Sigmoid colon (tissue), 7 donors: Measurements from ENCODE around the gene CDA. TPM values are rescaled to one million over a fixed set of nuclear protein-coding genes. Genes with fewer than 3 reads are reported as not detected.

Experiments
- DNase-seq: peaks from one replicate; pipeline ENCODE4 v3.0.0-alpha.2; 2019
- H3K27ac ChIP-seq, 4 donors: fragments of 200-600 bp; sonication (generic); one replicate each; pipeline ENCODE4 v1.5.1; 2016 to 2019; ENCODE audit warnings: mild to moderate bottlenecking in 1 of 4
- H3K27me3 ChIP-seq, 3 donors: fragments of 200-600 bp; sonication (generic); one replicate each; pipeline ENCODE4 v1.5.1; 2019; ENCODE audit warnings: mild to moderate bottlenecking in 1 of 3
- H3K36me3 ChIP-seq, 4 donors: fragments of 200-600 bp; sonication (generic); one replicate each; pipeline ENCODE4 v1.5.1; 2016 to 2019
- H3K4me1 ChIP-seq, 4 donors: fragments of 200-600 bp; sonication (generic); one replicate each; pipeline ENCODE4 v1.5.1; 2017 to 2019
- H3K4me3 ChIP-seq, 4 donors: fragments of 200-600 bp; sonication (generic); one replicate each; pipeline ENCODE4 v1.5.1; 2017 to 2019; ENCODE audit warnings: mild to moderate bottlenecking in 2 of 4, moderate library complexity in 1 of 4
- H3K9me3 ChIP-seq, 4 donors: fragments of 200-600 bp in 3 of 4; sonication (generic) in 3 of 4; one replicate each; pipeline versions ENCODE4 v1.5.1 to v1.6.1; 2013 to 2019
- POLR2A ChIP-seq, 2 donors: fragments of 450-650 bp; IDR thresholded peaks; one replicate each; pipeline ENCODE4 v1.6.1; 2016; ENCODE audit warnings: antibody characterized with exemption in 2 of 2, mild to moderate bottlenecking in 2 of 2, moderate library complexity in 2 of 2
- WGBS, 2 donors: extraction: QIAGEN DNeasy Blood & Tissue Kit; methylation state at CpG; one replicate each; pipeline ENCODE4 v1.1.7; 2013; 5-methylcytosine and 5-hydroxymethylcytosine counted together
- intact Hi-C: fragments of 100-400 bp; cut with DNase I; formaldehyde crosslinking; loops from one replicate; pipeline ENCODE4 v1.15.1; 2023
- polyA plus RNA-seq, 3 donors: library from polyadenylated mRNA; stranded (reverse); fragments of 200-250 nt; gene quantifications; one replicate each; pipeline ENCODE4 v1.2.3, GENCODE V29; 2013
- total RNA-seq, 4 donors: library from RNA; depleted of rRNA; stranded (reverse); fragments of >200 nt; gene quantifications; one replicate each; pipeline ENCODE4 v1.1.0, GENCODE V29; 2016
- donor health status: healthy with polysubstance abuse.
- donor health status: Bipolar disorder and iron deficiency.
- donor health status: healthy.

Gene CDA
- total and polyA plus RNA-seq, 7 donors, result 1.3 to 272 (median 4.3) TPM

DNA sequence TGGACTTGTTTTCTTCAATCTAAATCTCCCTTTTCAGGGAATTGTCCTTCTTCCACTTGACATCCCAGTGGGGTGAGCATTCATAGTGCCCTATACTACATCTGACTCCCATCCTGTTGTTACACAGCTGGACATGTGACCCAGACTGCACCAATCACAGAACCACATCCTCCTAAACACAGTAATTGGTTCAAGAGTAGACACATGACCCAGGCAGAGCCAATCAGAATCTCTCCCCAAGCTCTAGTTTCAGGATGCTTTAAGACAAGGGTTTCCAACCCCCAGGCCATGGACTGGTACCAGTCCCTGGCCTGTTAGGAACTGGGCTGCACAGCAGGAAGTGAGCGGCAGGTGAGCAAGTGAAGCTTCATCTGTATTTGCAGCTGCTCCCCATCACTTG lies 77.9 kb downstream of the CDA start:
- peaks cover 0 to 8% (median 6%) of the 10 kb centered on the region in 4 donors for H3K4me1 ChIP-seq
- no peak overlapping the region for H3K27ac ChIP-seq
- no peaks in the 10 kb centered on the region for H3K36me3 ChIP-seq
- 99% methylated on average over 1 of the region's 1 CpG for WGBS, 2 donors
- H3K4me3 ChIP-seq, result no peak overlapping the region
- no peaks in the 10 kb centered on the region for H3K27me3 ChIP-seq
- intact Hi-C loops, result no loop called here
- no peaks in the 10 kb centered on the region for H3K9me3 ChIP-seq
- DNase-seq, result no peak
- TF ChIP-seq POLR2A (IDR thresholded peaks at IDR 0.05), result no peak

Other genes starting within 250 kb of the CDA start
- gene CAMK2N1, start 102.9 kb upstream of the CDA start, total RNA-seq, result 10 to 100 TPM; 18.3 to 31.9 (median 28.0) TPM
- gene CAMK2N1, start 102.9 kb upstream of the CDA start, polyA plus RNA-seq, result 100 to 1,000 TPM in 2 of 3 donors, 10 to 100 TPM in 1; 43.9 to 247 (median 231) TPM
- 10 to 100 TPM; 26.8 to 34.1 (median 32.6) TPM for gene MUL1, start 80.9 kb upstream of the CDA start, total RNA-seq
- gene MUL1, start 80.9 kb upstream of the CDA start, polyA plus RNA-seq, result 10 to 100 TPM in 1 of 3 donors, 1 to 10 TPM in 2; 4.8 to 30.3 (median 9.2) TPM
- 1 to 10 TPM in 3 of 4 donors, under 1 TPM in 1; 0.81 to 1.7 (median 1.5) TPM for gene FAM43B, start 36.5 kb upstream of the CDA start, total RNA-seq
- under 1 TPM in 2 of 3 donors, not detected in 1; 0.23 to 0.29 TPM for gene FAM43B, start 36.5 kb upstream of the CDA start, polyA plus RNA-seq
- gene PINK1, start 44.4 kb downstream of the CDA start, total RNA-seq, result 100 to 1,000 TPM; 137 to 179 (median 161) TPM
- 100 to 1,000 TPM in 2 of 3 donors, 10 to 100 TPM in 1; 60.1 to 149 (median 144) TPM for gene PINK1, start 44.4 kb downstream of the CDA start, polyA plus RNA-seq
- 10 to 100 TPM; 87.8 to 98.9 (median 91.1) TPM for gene DDOST, start 72.3 kb downstream of the CDA start, total RNA-seq
- gene DDOST, start 72.3 kb downstream of the CDA start, polyA plus RNA-seq, result 100 to 1,000 TPM in 1 of 3 donors, 10 to 100 TPM in 2; 61.3 to 243 (median 77.0) TPM
- gene KIF17, start 128.9 kb downstream of the CDA start, total RNA-seq, result 1 to 10 TPM in 3 of 4 donors, under 1 TPM in 1; 0.54 to 2.2 (median 1.5) TPM
- gene KIF17, start 128.9 kb downstream of the CDA start, polyA plus RNA-seq, result 1 to 10 TPM in 2 of 3 donors, under 1 TPM in 1; 0.69 to 2.4 (median 1.3) TPM
- gene SH2D5, start 143.6 kb downstream of the CDA start, total RNA-seq, result under 1 TPM in 3 of 4 donors, not detected in 1; 0.14 to 0.55 (median 0.36) TPM
- under 1 TPM in 2 of 3 donors, not detected in 1; under 0.01 to 0.09 TPM for gene SH2D5, start 143.6 kb downstream of the CDA start, polyA plus RNA-seq
- gene HP1BP3, start 198.2 kb downstream of the CDA start, total RNA-seq, result 100 to 1,000 TPM; 158 to 269 (median 200) TPM
- 100 to 1,000 TPM in 1 of 3 donors, 10 to 100 TPM in 2; 54.6 to 117 (median 91.3) TPM for gene HP1BP3, start 198.2 kb downstream of the CDA start, polyA plus RNA-seq